Loucy (cell line): ENCODE results near the gene GRHL1.
A peak's percentile ranks its signal among the peaks of the same experiment; 100 is the strongest.

Source experiments
- H2AFZ ChIP-seq: fragments of 200-600 bp; sonication (generic); 2 replicates; pipeline ENCODE4 v1.6.0; 2016; ENCODE audit warnings: antibody characterized with exemption, mild to moderate bottlenecking, low read length, moderate library complexity
- H3F3A ChIP-seq: fragments of 200-600 bp; 2 replicates; pipeline ENCODE4 v1.6.0; 2016; ENCODE audit warnings: antibody characterized with exemption, low read depth, mild to moderate bottlenecking
- H3K27me3 ChIP-seq: fragments of 200-600 bp; sonication (generic); 2 replicates; pipeline ENCODE4 v1.6.1; 2014; ENCODE audit warnings: low read length, mild to moderate bottlenecking; ENCODE audit not compliant: insufficient read depth, poor library complexity, severe bottlenecking
- H3K36me3 ChIP-seq: fragments of 200-600 bp; sonication (generic); 2 replicates; pipeline ENCODE4 v1.6.1; 2016; ENCODE audit warnings: low read length; ENCODE audit not compliant: insufficient read depth
- H3K4me1 ChIP-seq: fragments of 200-600 bp; sonication (generic); 2 replicates; pipeline ENCODE4 v1.5.1; 2014; ENCODE audit warnings: low read length, mild to moderate bottlenecking; ENCODE audit not compliant: insufficient read depth, poor library complexity, severe bottlenecking
- H3K4me2 ChIP-seq: fragments of 200-600 bp; sonication (generic); 2 replicates; pipeline ENCODE4 v1.6.0; 2014; ENCODE audit warnings: antibody characterized with exemption, low read length, low read depth, mild to moderate bottlenecking; ENCODE audit not compliant: poor library complexity, severe bottlenecking
- H3K4me3 ChIP-seq: fragments of 200-600 bp; sonication (generic); 2 replicates; pipeline ENCODE4 v1.5.1; 2014; ENCODE audit warnings: low read length, mild to moderate bottlenecking, mixed read lengths; ENCODE audit not compliant: poor library complexity, severe bottlenecking
- H3K79me2 ChIP-seq: fragments of 200-600 bp; sonication (generic); 2 replicates; pipeline ENCODE4 v1.6.1; 2014; ENCODE audit warnings: low read length; ENCODE audit not compliant: insufficient read depth
- H3K9ac ChIP-seq: fragments of 200-600 bp; sonication (generic); 2 replicates; pipeline ENCODE4 v1.6.0; 2014; ENCODE audit warnings: mild to moderate bottlenecking, low read depth, low read length, moderate library complexity; ENCODE audit not compliant: poor library complexity, severe bottlenecking
- H3K9me2 ChIP-seq: fragments of 200-600 bp; sonication (generic); replicated peaks from 2 replicates; pipeline ENCODE4 v1.6.1; 2016; ENCODE audit warnings: low read depth, low read length, mixed read lengths
- H3K9me3 ChIP-seq: fragments of 200-600 bp; sonication (generic); 2 replicates; pipeline ENCODE4 v1.6.1; 2014; ENCODE audit warnings: mild to moderate bottlenecking, antibody characterized with exemption, low read length, low read depth; ENCODE audit not compliant: insufficient read depth
- H4K20me1 ChIP-seq: fragments of 200-600 bp; sonication (generic); 2 replicates; pipeline ENCODE4 v1.6.0; 2014; ENCODE audit warnings: antibody characterized with exemption, low read length, mild to moderate bottlenecking; ENCODE audit not compliant: insufficient read depth, poor library complexity, severe bottlenecking
- EZH2phosphoT487 ChIP-seq: fragments of 200-600 bp; IDR thresholded peaks from 2 replicates; pipeline ENCODE4 v1.6.1; 2018; ENCODE audit warnings: antibody characterized with exemption, mild to moderate bottlenecking, moderate library complexity, borderline replicate concordance
- TF ChIP-seq, protein P1 (sequence below): fragments of 200-600 bp; sonication (generic); conservative IDR thresholded peaks from 2 replicates; pipeline ENCODE4 v1.5.1; 2014; ENCODE audit warnings: mild to moderate bottlenecking, antibody characterized with exemption, low read length

The GRHL1 gene

DNA sequence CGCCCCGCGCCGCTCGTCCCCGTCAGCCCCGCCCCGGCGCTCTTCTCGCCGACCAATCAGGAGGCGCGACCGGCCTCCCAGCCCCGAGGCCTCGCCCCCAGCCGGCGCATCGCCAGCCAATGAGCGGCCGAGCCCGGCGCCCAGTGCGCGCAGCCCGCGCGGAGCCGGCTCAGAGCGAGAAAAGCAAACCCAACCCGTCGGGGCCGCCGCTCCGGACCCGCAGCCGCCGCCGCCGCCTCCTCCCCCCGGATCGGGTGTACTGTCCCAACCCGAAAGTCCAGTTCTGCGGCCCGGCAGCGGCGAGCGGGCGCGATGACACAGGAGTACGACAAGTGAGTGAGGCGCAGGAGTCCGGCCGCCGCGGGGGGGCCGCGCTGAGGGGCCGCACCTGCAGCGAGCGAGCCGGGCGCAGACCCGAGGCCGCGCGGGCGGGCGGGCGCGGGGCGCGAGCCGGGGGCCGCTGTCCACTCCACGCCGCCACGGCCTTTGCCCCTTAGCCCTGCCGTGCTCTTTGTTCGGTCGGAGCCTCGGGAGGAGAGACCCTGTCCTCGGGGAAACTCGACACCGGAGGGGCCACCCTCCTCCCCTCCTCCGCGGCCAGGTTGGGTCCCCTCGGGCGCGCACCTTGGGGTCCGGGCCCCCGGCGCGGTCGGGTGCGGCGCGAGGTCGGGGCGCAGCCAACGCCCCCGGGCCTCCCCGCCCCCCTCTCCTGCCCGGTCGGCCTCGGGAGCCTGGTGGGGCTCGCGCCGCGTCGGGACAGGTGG, at the start of gene GRHL1:
GRHL1 (plus strand) TSS at position 172 of the 764 bp plus-strand sequence; CDS start at position 313, 141 bp downstream.
- no peaks in the 10 kb centered on the region for H3K9me3 ChIP-seq
- H3K9me2 ChIP-seq, result no peaks in the 10 kb centered on the region
- peak within 1 kb of the TSS; percentile 82 for H3K4me3 ChIP-seq
- no peaks in the 10 kb centered on the region for H4K20me1 ChIP-seq
- no peaks in the 10 kb centered on the region for H3K27me3 ChIP-seq
- peak within 1 kb of the TSS; percentile 52 for H3K9ac ChIP-seq
- peaks cover 37% of the 10 kb centered on the region for H3K4me1 ChIP-seq
- H2AFZ ChIP-seq, result peak within 1 kb of the TSS; percentile 73; the same call in 1 of the 2 replicates
- H3K36me3 ChIP-seq, result no peaks in the 10 kb centered on the region
- H3F3A ChIP-seq, result no peaks in the 10 kb centered on the region; the same call in 1 of the 2 replicates
- H3K4me2 ChIP-seq, result peak within 1 kb of the TSS; percentile 75
- TF ChIP-seq, protein P1, sequence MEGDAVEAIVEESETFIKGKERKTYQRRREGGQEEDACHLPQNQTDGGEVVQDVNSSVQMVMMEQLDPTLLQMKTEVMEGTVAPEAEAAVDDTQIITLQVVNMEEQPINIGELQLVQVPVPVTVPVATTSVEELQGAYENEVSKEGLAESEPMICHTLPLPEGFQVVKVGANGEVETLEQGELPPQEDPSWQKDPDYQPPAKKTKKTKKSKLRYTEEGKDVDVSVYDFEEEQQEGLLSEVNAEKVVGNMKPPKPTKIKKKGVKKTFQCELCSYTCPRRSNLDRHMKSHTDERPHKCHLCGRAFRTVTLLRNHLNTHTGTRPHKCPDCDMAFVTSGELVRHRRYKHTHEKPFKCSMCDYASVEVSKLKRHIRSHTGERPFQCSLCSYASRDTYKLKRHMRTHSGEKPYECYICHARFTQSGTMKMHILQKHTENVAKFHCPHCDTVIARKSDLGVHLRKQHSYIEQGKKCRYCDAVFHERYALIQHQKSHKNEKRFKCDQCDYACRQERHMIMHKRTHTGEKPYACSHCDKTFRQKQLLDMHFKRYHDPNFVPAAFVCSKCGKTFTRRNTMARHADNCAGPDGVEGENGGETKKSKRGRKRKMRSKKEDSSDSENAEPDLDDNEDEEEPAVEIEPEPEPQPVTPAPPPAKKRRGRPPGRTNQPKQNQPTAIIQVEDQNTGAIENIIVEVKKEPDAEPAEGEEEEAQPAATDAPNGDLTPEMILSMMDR, result no peak
- no peak for TF ChIP-seq EZH2phosphoT487
- peaks cover 13% of the 10 kb centered on the region for H3K79me2 ChIP-seq

- H3F3A ChIP-seq, result no peaks in the 10 kb centered on the region
- H3K4me1 ChIP-seq, result no peaks in the 10 kb centered on the region
- no peaks in the 10 kb centered on the region for H3K27me3 ChIP-seq
- no peaks in the 10 kb centered on the region for H3K9me3 ChIP-seq
- H4K20me1 ChIP-seq, result no peaks in the 10 kb centered on the region
- H3K4me3 ChIP-seq, result no peak overlapping the region
- TF ChIP-seq, protein P1, result no peak
- no peak for TF ChIP-seq EZH2phosphoT487
- no peak overlapping the region for H3K9ac ChIP-seq
- peaks cover 20% of the 10 kb centered on the region; the same call in 1 of the 2 replicates for H3K36me3 ChIP-seq
- no peaks in the 10 kb centered on the region for H3K9me2 ChIP-seq
- H2AFZ ChIP-seq, result no peak overlapping the region
- no peaks in the 10 kb centered on the region for H3K79me2 ChIP-seq
- no peak overlapping the region for H3K4me2 ChIP-seq
Measured at GRCh38 chr2:9905413-9905812, 46.1 kb upstream of the GRHL1 start.

DNA sequence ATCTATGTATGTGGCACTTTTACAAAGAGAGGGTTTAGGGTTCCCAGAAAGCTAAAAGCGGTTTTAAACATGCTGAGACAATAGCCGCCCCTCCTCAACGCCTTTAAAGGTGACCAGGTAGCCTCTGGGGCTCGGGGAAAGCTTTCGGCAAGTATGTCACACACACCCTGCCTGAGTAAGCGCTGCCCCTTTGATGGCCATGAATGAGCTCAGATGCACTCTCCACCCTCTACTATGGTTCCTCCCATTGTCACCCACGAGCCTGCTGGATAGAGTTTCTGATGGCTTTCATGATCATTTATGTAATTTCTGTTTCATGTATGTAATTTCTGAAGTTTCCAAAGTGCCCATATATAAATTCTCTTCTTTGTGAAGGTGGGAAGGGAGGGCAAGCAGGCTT, 44.1 kb upstream of the GRHL1 start:
- TF ChIP-seq, protein P1, result no peak
- TF ChIP-seq EZH2phosphoT487, result no peak
- H3K4me3 ChIP-seq, result no peak overlapping the region
- peaks cover 39% of the 10 kb centered on the region; the same call in 1 of the 2 replicates for H3K36me3 ChIP-seq
- no peaks in the 10 kb centered on the region for H3K4me1 ChIP-seq
- no peaks in the 10 kb centered on the region for H3K27me3 ChIP-seq
- no peak overlapping the region for H3K4me2 ChIP-seq
- no peaks in the 10 kb centered on the region for H4K20me1 ChIP-seq
- H2AFZ ChIP-seq, result no peak overlapping the region
- H3K9me3 ChIP-seq, result no peaks in the 10 kb centered on the region
- H3K9ac ChIP-seq, result no peak overlapping the region
- no peaks in the 10 kb centered on the region for H3F3A ChIP-seq
- no peaks in the 10 kb centered on the region for H3K9me2 ChIP-seq
- no peaks in the 10 kb centered on the region for H3K79me2 ChIP-seq
